PC-3 (cell line): Measurements from ENCODE around the gene FAM107A. TPM values are rescaled to one million over a fixed set of nuclear protein-coding genes. Genes with fewer than 3 reads are reported as not detected.

Source experiments
- ATAC-seq: fragments of 200-7000 bp; cut with Tn5 transposase; 2 replicates; pipeline ENCODE4 v1.9.1; 2020; ENCODE audit warnings: mild to moderate bottlenecking, moderate library complexity
- BruUV-seq: library from RNA; stranded (reverse); fragments of 400-500 nt; replicated peaks from 2 replicates; lab custom pipeline; 2021; lab: Mats Ljungman, UMichigan
- CTCF ChIA-PET: fragments of 300-600 bp; sonication (Branson Sonifier 250); formaldehyde crosslinking; loops from one replicate; lab custom pipeline; 2022; ENCODE audit warnings: antibody characterized with exemption; lab: Charles Lee
- POLR2A ChIA-PET: fragments of 300-600 bp; sonication (Branson Sonifier 250); formaldehyde crosslinking; loops from one replicate; lab custom pipeline; 2022; ENCODE audit warnings: antibody characterized with exemption; ENCODE audit not compliant: unreplicated experiment; lab: Charles Lee
- DNase-seq: peaks from one replicate; pipeline ENCODE4 v3.0.0-alpha.2; 2015
- H2AFZ ChIP-seq: fragments of 300-600 bp; sonication (generic); 2 replicates; pipeline ENCODE4 v1.6.0; 2016; ENCODE audit warnings: antibody characterized with exemption, low read length
- H3F3A ChIP-seq: fragments of 300-600 bp; sonication (generic); one replicate; pipeline ENCODE4 v1.6.0; 2017; ENCODE audit warnings: antibody characterized with exemption, low read length, control low read depth, mild to moderate bottlenecking; ENCODE audit not compliant: unreplicated experiment
- H3K27ac ChIP-seq: fragments of 300-600 bp; sonication (generic); 2 replicates; pipeline ENCODE4 v1.5.1; 2016; ENCODE audit warnings: mild to moderate bottlenecking, low read length
- H3K27me3 ChIP-seq: fragments of 300-600 bp; sonication (generic); 2 replicates; pipeline ENCODE4 v1.6.1; 2016; ENCODE audit warnings: low read length, mixed read lengths
- H3K36me3 ChIP-seq: fragments of 300-600 bp; sonication (generic); 2 replicates; pipeline ENCODE4 v1.6.1; 2016; ENCODE audit warnings: low read depth, mixed run types, low read length, mixed read lengths
- H3K4me1 ChIP-seq: fragments of 300-600 bp; sonication (generic); 2 replicates; pipeline ENCODE4 v1.5.1; 2016; ENCODE audit warnings: low read length; ENCODE audit not compliant: insufficient read depth
- H3K4me2 ChIP-seq: fragments of 300-600 bp; sonication (generic); 2 replicates; pipeline ENCODE4 v1.6.0; 2016; ENCODE audit warnings: low read length
- H3K4me3 ChIP-seq: fragments of 300-600 bp; sonication (generic); 2 replicates; pipeline ENCODE4 v1.5.1; 2016; ENCODE audit warnings: mild to moderate bottlenecking, low read length, mixed read lengths
- H3K79me2 ChIP-seq: fragments of 300-600 bp; sonication (generic); 2 replicates; pipeline ENCODE4 v1.6.1; 2017; ENCODE audit warnings: low read length, mixed read lengths
- H3K9ac ChIP-seq: fragments of 300-600 bp; sonication (generic); 2 replicates; pipeline ENCODE4 v1.6.0; 2016; ENCODE audit warnings: mild to moderate bottlenecking, low read length
- H3K9me2 ChIP-seq: fragments of 300-600 bp; sonication (generic); replicated peaks from 2 replicates; pipeline ENCODE4 v1.6.1; 2016; ENCODE audit warnings: mixed run types, low read length, mixed read lengths
- H3K9me3 ChIP-seq: fragments of 300-600 bp; sonication (generic); 2 replicates; pipeline ENCODE4 v1.6.1; 2016; ENCODE audit warnings: low read length, mixed read lengths
- H4K20me1 ChIP-seq: fragments of 300-600 bp; sonication (generic); 2 replicates; pipeline ENCODE4 v1.6.1; 2016; ENCODE audit warnings: low read length, mixed read lengths
- CTCF ChIP-seq: fragments of 300-600 bp; sonication (generic); conservative IDR thresholded peaks from 2 replicates; pipeline ENCODE4 v1.5.1; 2017; ENCODE audit warnings: antibody characterized with exemption, low read depth, mild to moderate bottlenecking, low read length
- EZH2 ChIP-seq: fragments of 300-600 bp; sonication (generic); IDR thresholded peaks from one replicate; pipeline ENCODE4 v1.6.1; 2017; ENCODE audit warnings: antibody characterized with exemption, mild to moderate bottlenecking, low read length; ENCODE audit not compliant: unreplicated experiment
- EZH2phosphoT487 ChIP-seq: fragments of 300-600 bp; sonication (generic); IDR thresholded peaks from 2 replicates; pipeline ENCODE4 v1.6.1; 2018; ENCODE audit warnings: mild to moderate bottlenecking, antibody characterized with exemption, low read length, borderline replicate concordance
- intact Hi-C: fragments of 100-400 bp; cut with micrococcal nuclease; formaldehyde crosslinking; loops from 2 replicates; pipeline ENCODE4 v1.9.0; 2023
- total RNA-seq: library from RNA; depleted of rRNA; stranded (reverse); fragments of >200 nt; gene quantifications from 2 replicates; pipeline ENCODE4 v1.2.3, GENCODE V29; 2014

FAM107A gene
- total RNA-seq, 1 experiment from 2014 or later = 0.07 TPM

GRCh38 chr3:58594117-58594516 is 16.9 kb upstream of the FAM107A start:
- intact Hi-C loops = no loop called here
- Histone ChIP-seq H2AFZ (no peak overlapping the region), H3F3A (no peaks in the 10 kb centered on the region), H4K20me1 (no peaks in the 10 kb centered on the region), H3K9ac (no peak overlapping the region), H3K4me2 (no peak overlapping the region), H3K36me3 (no peaks in the 10 kb centered on the region), H3K4me3 (no peak overlapping the region), H3K27ac (no peak overlapping the region), H3K4me1 (no peaks in the 10 kb centered on the region), H3K27me3 (no peaks in the 10 kb centered on the region), H3K79me2 (no peaks in the 10 kb centered on the region), H3K9me2 (no peaks in the 10 kb centered on the region), H3K9me3 (no peaks in the 10 kb centered on the region)
- ChIA-PET POLR2A (no interaction called here), CTCF (no interaction called here)
- no TSS peak for BruUV-seq
- no peak for DNase-seq
- no peak for TF ChIP-seq CTCF
- TF ChIP-seq EZH2phosphoT487 = no peak
- TF ChIP-seq EZH2 = no peak
- ATAC-seq = no peak

DNA sequence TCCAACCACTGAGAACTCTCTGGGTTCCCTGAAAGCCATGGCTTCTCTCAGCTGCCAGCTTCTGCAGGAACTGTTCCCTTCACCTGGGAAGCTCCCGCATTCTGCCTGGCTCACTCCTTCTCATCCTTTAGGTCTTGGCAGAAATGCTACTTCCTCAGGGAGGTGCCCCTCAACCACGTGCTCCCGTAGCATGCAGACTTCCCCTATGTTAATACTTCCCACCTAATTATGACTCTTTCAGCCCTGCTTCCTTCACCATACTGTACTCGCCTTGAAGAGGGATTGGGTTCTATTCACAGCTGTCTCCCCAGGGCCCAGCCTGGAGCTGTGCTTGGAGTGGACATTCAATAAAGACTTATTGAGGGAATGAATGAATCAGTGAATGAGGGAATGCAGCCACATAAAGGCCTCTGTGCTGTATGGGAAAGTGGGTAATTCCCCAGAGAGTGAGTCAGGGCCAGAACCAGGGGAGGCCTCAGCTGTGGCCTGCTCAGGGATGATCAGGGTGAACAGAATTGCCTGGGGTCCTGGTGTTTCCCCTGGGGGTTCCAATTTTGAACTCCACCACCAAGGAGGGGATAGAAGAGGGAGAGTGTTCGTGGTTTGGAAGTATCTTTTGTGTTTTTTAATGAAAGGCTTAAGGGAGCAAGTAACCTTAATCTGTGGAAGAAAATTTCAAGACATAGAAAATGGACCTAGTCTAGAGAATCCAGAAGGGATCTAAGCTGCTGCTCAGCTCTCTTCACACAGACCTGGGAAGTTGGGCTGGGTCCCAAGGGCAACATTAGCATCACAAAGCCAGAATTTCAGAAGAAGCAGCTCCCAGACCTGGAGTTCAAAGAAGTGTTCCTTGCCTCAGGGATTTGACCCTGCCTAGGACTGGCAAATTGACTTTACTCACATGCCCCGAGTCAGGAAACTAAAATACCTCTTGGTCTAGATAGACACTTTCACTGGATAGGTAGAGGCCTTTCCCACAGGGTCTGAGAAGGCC is 14.6 kb upstream of the FAM107A start:
- intact Hi-C loops = no loop called here
- no peaks in the 10 kb centered on the region for H3K9me3 ChIP-seq
- H3K4me1 ChIP-seq = no peaks in the 10 kb centered on the region
- no peak overlapping the region for H2AFZ ChIP-seq
- DNase-seq (no peak), ATAC-seq (no peak)
- no peak overlapping the region for H3K9ac ChIP-seq
- H3K27ac ChIP-seq = no peak overlapping the region
- ChIA-PET CTCF (no interaction called here), POLR2A (no interaction called here)
- H3K4me3 ChIP-seq = no peak overlapping the region
- no peak overlapping the region for H3K4me2 ChIP-seq
- TF ChIP-seq EZH2 (no peak), CTCF (no peak), EZH2phosphoT487 (no peak)
- H3K36me3 ChIP-seq = no peaks in the 10 kb centered on the region
- no peaks in the 10 kb centered on the region for H3K9me2 ChIP-seq
- no TSS peak for BruUV-seq
- H3K79me2 ChIP-seq = no peaks in the 10 kb centered on the region
- no peaks in the 10 kb centered on the region for H3K27me3 ChIP-seq
- no peaks in the 10 kb centered on the region for H4K20me1 ChIP-seq
- no peaks in the 10 kb centered on the region for H3F3A ChIP-seq

DNA sequence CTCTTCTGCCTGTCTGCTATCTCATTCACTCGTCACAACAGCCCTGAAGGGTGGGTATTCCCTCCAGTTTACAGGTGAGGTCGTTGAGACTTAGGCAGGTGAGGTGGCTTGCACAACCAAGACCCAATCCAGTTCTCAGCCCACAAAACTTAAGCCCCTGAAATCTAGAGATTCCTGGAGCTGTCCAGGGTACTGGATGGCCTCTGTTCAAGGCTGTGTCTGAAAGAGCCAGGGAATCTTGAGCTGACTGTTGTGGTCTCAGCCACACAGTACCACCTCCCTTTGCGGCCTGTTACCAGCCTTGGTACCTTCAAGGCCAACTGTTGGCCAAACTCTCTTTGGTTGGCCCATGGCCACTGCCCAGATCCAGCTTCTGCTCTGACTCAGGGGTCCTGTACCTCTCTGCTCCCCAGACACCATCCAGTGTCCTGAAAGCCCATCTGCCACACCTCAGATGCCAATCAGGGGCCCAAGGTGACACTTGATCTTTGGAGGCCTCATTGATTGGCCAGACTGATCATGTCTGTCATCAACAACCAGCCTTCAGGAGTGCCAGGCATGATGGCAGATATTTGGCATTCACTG is 10.9 kb upstream of the FAM107A start:
- ChIA-PET CTCF (no interaction called here), POLR2A (no interaction called here)
- H2AFZ ChIP-seq = no peak overlapping the region
- ATAC-seq = no peak
- TF ChIP-seq CTCF (no peak), EZH2 (no peak), EZH2phosphoT487 (no peak)
- no peaks in the 10 kb centered on the region for H3K36me3 ChIP-seq
- H3K4me3 ChIP-seq = no peak overlapping the region
- H3K79me2 ChIP-seq = no peaks in the 10 kb centered on the region
- no peak overlapping the region for H3K9ac ChIP-seq
- no peak overlapping the region for H3K4me2 ChIP-seq
- H4K20me1 ChIP-seq = no peaks in the 10 kb centered on the region
- H3K27me3 ChIP-seq = no peaks in the 10 kb centered on the region
- DNase-seq = peak; percentile 48
- no peak overlapping the region for H3K27ac ChIP-seq
- H3K9me2 ChIP-seq = no peaks in the 10 kb centered on the region
- H3K4me1 ChIP-seq = peaks cover 13% of the 10 kb centered on the region; the same call in 1 of the 2 replicates
- no peaks in the 10 kb centered on the region for H3K9me3 ChIP-seq
- no peaks in the 10 kb centered on the region for H3F3A ChIP-seq
- intact Hi-C loops = no loop called here
- BruUV-seq = no TSS peak
